Keratinocyte (primary cell): ENCODE data around the gene NALCN.

Experiments used
- EZH2 ChIP-seq: IDR thresholded peaks from one replicate; pipeline ENCODE4 v1.6.1; 2012; ENCODE audit warnings: inconsistent platforms, mild to moderate bottlenecking, low read length, moderate library complexity
- TF ChIP-seq, protein P1 (sequence below), 3 experiments: IDR thresholded peaks in 1 of 3; conservative IDR thresholded peaks in 1 of 3; optimal IDR thresholded peaks in 1 of 3; 2 replicates in 2 of 3; 3 replicates in 1 of 3; pipeline versions ENCODE3 to v1.5.1; 2011; ENCODE audit warnings: low read length in 3 of 3, mild to moderate bottlenecking in 3 of 3, moderate library complexity in 2 of 3, control low read depth in 1 of 3, inconsistent platforms in 1 of 3; ENCODE audit not compliant: insufficient read depth in 2 of 3; ENCODE audit errors: extremely low read depth in 1 of 3

DNA sequence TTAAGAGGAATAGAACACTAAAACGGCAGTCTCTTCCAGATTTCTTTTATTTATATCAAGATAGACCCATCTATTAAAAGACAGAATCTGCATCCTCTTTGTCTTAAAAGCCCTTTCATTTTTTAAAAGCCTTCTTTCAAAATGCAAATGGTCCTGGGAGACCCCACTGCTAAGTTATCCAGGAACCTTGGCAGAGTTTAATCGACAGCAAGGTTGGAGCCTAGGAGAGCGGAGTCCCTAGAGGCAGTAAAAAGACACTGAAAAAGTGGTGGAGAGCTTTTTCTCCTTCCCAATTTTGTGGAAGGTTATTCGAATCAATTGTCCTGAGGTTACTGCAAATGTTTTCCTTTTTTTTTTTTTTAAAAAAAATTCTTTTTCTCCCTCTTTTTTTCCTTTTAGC, 294.7 kb downstream of the NALCN start:
- TF ChIP-seq, protein P1, sequence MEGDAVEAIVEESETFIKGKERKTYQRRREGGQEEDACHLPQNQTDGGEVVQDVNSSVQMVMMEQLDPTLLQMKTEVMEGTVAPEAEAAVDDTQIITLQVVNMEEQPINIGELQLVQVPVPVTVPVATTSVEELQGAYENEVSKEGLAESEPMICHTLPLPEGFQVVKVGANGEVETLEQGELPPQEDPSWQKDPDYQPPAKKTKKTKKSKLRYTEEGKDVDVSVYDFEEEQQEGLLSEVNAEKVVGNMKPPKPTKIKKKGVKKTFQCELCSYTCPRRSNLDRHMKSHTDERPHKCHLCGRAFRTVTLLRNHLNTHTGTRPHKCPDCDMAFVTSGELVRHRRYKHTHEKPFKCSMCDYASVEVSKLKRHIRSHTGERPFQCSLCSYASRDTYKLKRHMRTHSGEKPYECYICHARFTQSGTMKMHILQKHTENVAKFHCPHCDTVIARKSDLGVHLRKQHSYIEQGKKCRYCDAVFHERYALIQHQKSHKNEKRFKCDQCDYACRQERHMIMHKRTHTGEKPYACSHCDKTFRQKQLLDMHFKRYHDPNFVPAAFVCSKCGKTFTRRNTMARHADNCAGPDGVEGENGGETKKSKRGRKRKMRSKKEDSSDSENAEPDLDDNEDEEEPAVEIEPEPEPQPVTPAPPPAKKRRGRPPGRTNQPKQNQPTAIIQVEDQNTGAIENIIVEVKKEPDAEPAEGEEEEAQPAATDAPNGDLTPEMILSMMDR (optimal IDR thresholded peaks at IDR 0.05 in 1 of 3, IDR thresholded peaks at IDR 0.05 in 1 of 3, conservative IDR thresholded peaks at IDR 0.05 in 1 of 3; ENCODE audit: extremely low read depth in 1 of 3, insufficient read depth in 2 of 3, low read length in 3 of 3): no peak
- TF ChIP-seq EZH2: no peak
